Lung microvascular endothelial cell (primary cell): Measurements from ENCODE around the gene KRT32. TPM values are rescaled to one million over a fixed set of nuclear protein-coding genes. Genes with fewer than 3 reads are reported as not detected.

Source experiments
- total RNA-seq: library from RNA; depleted of rRNA; stranded (reverse); fragments of >200 nt; gene quantifications from 2 replicates; pipeline ENCODE4 v1.2.1, GENCODE V29; 2014

KRT32 gene
- total RNA-seq, 1 donor from 2014 or later: not detected

Other genes starting within 250 kb of the KRT32 start
- gene KRTAP9-2, start 240.7 kb downstream of the KRT32 start, total RNA-seq: not detected in 2 replicates
- not detected in 2 replicates for gene KRTAP9-3, start 234.9 kb downstream of the KRT32 start, total RNA-seq
- not detected in 2 replicates for gene KRTAP9-8, start 229.4 kb downstream of the KRT32 start, total RNA-seq
- not detected in 2 replicates for gene KRTAP9-4, start 217.7 kb downstream of the KRT32 start, total RNA-seq
- gene KRTAP9-9, start 212.0 kb downstream of the KRT32 start, total RNA-seq: not detected in 2 replicates
- gene KRTAP9-6, start 202.0 kb downstream of the KRT32 start, total RNA-seq: not detected in 2 replicates
- not detected in 2 replicates for gene KRTAP9-7, start 191.7 kb downstream of the KRT32 start, total RNA-seq
- gene KRTAP29-1, start 164.5 kb downstream of the KRT32 start, total RNA-seq: not detected in 2 replicates
- not detected in 2 replicates for gene KRTAP16-1, start 158.1 kb downstream of the KRT32 start, total RNA-seq
- not detected in 2 replicates for gene KRTAP17-1, start 151.7 kb downstream of the KRT32 start, total RNA-seq
- gene KRT33A, start 116.6 kb downstream of the KRT32 start, total RNA-seq: not detected in 2 replicates
- gene KRT33B, start 97.6 kb downstream of the KRT32 start, total RNA-seq: not detected in 2 replicates
- gene KRT34, start 85.1 kb downstream of the KRT32 start, total RNA-seq: not detected in 2 replicates
- not detected in 2 replicates for gene KRT31, start 69.8 kb downstream of the KRT32 start, total RNA-seq
- not detected in 2 replicates for gene KRT37, start 42.8 kb downstream of the KRT32 start, total RNA-seq
- gene KRT38, start 26.4 kb downstream of the KRT32 start, total RNA-seq: not detected in 2 replicates
- not detected in 2 replicates for gene KRT35, start 13.8 kb upstream of the KRT32 start, total RNA-seq
- gene KRT36, start 22.5 kb upstream of the KRT32 start, total RNA-seq: not detected in 2 replicates
- gene KRT13, start 38.2 kb upstream of the KRT32 start, total RNA-seq: under 0.01 TPM in 1 of 2 replicates, not detected in the other
- 0.20 and 1.5 TPM in 2 replicates for gene KRT15, start 51.5 kb upstream of the KRT32 start, total RNA-seq
- 2.8 and 13.1 TPM in 2 replicates for gene KRT19, start 60.9 kb upstream of the KRT32 start, total RNA-seq
- not detected in 2 replicates for gene KRT9, start 104.7 kb upstream of the KRT32 start, total RNA-seq
- not detected in 2 replicates for gene KRT14, start 119.5 kb upstream of the KRT32 start, total RNA-seq
- gene KRT16, start 145.4 kb upstream of the KRT32 start, total RNA-seq: not detected in 2 replicates
- 0.22 TPM in 1 of 2 replicates, not detected in the other for gene KRT17, start 157.2 kb upstream of the KRT32 start, total RNA-seq
- gene EIF1, start 221.5 kb upstream of the KRT32 start, total RNA-seq: 41.2 and 82.5 TPM in 2 replicates
- not detected in 2 replicates for gene GAST, start 244.9 kb upstream of the KRT32 start, total RNA-seq